NB4 (cell line): Measurements from ENCODE around the gene CALY.
"Not testable (repeated sequence)": the region's sequence is repeated elsewhere in the genome, so short reads cannot be mapped to it uniquely, and the experiment has no call there.

Source experiments
- DNase-seq: peaks from one replicate; pipeline ENCODE4 v3.0.0; 2010; ENCODE audit warnings: low read depth
- H3K4me3 ChIP-seq: one replicate; pipeline ENCODE4 v1.5.1; 2011; ENCODE audit warnings: mild to moderate bottlenecking, low read depth, low read length, moderate library complexity
- CTCF ChIP-seq: IDR thresholded peaks from one replicate; pipeline ENCODE4 v1.5.1; 2012; ENCODE audit warnings: low read depth, low read length
- MAX ChIP-seq: IDR thresholded peaks from 2 replicates; pipeline ENCODE4 v1.6.1; 2011; ENCODE audit warnings: low read depth, low read length
- MYC ChIP-seq: IDR thresholded peaks from 2 replicates; pipeline ENCODE4 v1.6.1; 2011; ENCODE audit warnings: low read depth, low read length
- POLR2A ChIP-seq: IDR thresholded peaks from 2 replicates; pipeline ENCODE4 v1.6.1; 2011; ENCODE audit warnings: mild to moderate bottlenecking; ENCODE audit not compliant: insufficient read length; ENCODE audit errors: extremely low read depth

Gene CALY

DNA sequence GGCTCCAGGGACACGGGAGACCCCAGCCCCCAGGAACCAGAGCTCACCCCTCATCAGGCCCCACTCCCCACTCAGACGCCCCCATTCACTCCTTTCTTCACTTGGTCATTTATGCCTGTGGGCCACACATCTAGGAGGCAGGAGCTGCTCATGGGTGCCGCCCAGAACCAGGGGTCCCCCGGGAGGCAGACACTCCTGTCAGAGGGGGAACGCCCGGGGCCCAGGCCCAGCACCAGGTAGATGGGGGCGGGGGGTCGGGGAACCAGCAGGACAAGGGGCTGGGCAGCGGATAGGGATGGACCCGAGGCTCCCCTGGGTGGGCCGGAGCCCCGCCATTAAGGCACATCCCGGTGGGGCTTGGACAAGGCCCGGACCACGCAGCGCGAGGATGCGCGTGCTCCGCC is 11.8 kb downstream of the CALY start:
- DNase-seq, result no peak
- H3K4me3 ChIP-seq, result no peak overlapping the region
- TF ChIP-seq MYC, result no peak
- no peak for TF ChIP-seq MAX
- TF ChIP-seq POLR2A, result no peak
- TF ChIP-seq CTCF, result no peak

DNA sequence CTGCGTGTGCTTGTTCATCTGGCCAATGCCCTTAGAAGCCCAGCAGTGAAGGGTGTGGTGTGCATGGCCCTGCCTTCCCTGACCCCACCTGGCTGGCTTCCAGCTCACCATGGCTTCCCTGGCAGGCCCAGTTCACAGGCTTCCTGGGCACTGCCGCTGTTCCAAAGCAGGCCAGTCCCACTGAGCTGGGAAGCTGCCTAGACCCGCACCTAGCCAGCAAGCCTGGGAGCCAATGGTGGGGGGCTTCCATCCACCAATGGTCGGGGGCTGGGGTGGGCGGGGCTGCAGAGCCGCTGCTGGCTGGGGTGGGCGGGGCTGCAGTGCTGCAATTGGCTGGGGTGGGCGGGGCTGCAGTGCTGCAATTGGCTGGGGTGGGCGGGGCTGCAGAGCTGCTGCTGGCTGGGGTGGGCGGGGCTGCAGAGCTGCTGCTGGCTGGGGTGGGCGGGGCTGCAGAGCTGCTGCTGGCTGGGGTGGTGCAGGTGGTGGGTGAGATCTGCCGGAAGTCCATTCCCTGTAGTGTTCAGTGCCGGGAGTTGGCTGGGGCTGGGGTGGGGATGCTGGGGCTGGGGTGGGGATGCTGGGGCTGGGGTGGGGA is 12.4 kb downstream of the CALY start:
- TF ChIP-seq CTCF, result no peak
- TF ChIP-seq POLR2A, result no peak
- no peak for TF ChIP-seq MYC
- TF ChIP-seq MAX, result no peak
- H3K4me3 ChIP-seq, result no peak overlapping the region
- peak; percentile 51 for DNase-seq

DNA sequence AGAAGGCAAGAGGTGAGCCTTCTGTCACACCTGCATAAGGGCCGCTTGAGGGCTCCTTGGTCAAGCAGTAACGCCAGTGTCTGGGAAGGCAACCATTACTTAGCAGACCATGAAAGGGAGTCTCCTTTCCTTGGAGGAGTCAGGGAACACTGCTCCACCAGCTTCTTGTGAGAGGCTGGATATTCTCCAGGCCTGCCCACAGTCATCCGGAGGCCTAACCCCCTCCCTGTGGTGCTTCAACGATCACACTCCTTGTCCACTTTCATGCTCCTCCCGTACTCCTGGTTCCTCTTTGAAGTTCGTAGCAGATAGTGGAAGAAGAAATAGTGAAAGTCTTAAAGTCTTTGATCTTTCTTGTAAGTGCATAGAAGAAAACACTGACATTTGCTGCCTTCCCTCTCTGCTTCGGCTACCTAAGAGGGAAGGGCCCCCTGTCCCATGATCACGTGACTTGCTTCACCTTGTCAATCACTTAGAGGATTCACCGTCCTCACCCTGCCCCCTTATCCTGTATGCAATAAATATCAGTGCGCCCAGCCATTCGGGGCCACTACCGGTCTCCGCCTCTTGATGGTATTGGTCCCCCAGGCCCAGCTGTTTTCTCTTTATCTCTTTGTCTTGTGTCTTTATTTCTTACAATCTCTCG is 14.5 kb downstream of the CALY start:
- not testable (repeated sequence) for DNase-seq, H3K4me3 ChIP-seq

DNA sequence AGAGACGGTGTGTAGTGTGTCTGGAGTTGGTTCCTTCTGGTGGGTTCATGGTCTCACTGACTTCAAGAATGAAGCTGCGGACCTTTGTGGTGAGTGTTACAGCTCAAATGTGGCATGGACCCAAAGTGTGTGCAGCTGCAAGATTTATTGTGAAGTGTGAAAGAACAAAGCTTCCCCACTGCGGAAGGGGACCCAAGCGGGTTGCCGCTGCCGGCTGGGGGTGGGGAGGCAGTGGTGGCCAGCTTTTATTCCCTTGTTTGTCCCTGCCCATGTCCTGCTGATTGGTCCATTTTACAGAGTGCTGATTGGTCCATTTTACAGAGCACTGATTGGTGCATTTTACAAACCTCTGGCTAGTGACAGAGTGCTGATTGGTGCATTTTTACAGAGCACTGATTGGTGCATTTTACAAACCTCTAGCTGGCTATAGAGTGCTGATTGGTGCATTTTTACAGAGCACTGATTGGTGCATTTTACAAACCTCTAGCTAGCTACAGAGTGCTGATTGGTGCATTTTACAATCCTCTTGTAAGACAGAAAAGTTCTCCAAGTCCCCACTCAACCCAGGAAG is 15.8 kb downstream of the CALY start:
- H3K4me3 ChIP-seq, DNase-seq: not testable (repeated sequence)

GRCh38 chr10:133318494-133319127 is 18.1 kb downstream of the CALY start:
- H3K4me3 ChIP-seq, result no peak overlapping the region
- DNase-seq, result peak; percentile 87
- TF ChIP-seq MYC, result peak; percentile 76
- peak; percentile 78 for TF ChIP-seq CTCF
- TF ChIP-seq POLR2A, result no peak
- TF ChIP-seq MAX, result peak; percentile 80

GRCh38 chr10:133316732-133317131 is 20.0 kb downstream of the CALY start:
- H3K4me3 ChIP-seq, result no peak overlapping the region
- TF ChIP-seq MAX, result no peak
- no peak for TF ChIP-seq CTCF
- no peak for TF ChIP-seq MYC
- TF ChIP-seq POLR2A, result no peak
- no peak for DNase-seq
